Measurements from ENCODE around the gene MROH2B.

GRCh38 chr5:40973364-40974004 lies 97.7 kb downstream of the MROH2B start:
- TF ChIP-seq POLR2AphosphoS5 (IDR thresholded peaks at IDR 0.05; ENCODE audit: low read depth) (no peak), CTCF (IDR thresholded peaks at IDR 0.05; ENCODE audit: insufficient read depth, low read length) (no peak)
